CD4-positive, alpha-beta T cell treated with Interleukin-4 for 1 hour (primary cell): ENCODE measurements around the gene IFI27L2.
A peak's percentile ranks its signal among the peaks of the same experiment; 100 is the strongest.

Experiments
- DNase-seq, 2 donors: peaks; one replicate each; pipeline ENCODE4 v3.0.0-alpha.2; 2020 to 2022

Gene IFI27L2

DNA sequence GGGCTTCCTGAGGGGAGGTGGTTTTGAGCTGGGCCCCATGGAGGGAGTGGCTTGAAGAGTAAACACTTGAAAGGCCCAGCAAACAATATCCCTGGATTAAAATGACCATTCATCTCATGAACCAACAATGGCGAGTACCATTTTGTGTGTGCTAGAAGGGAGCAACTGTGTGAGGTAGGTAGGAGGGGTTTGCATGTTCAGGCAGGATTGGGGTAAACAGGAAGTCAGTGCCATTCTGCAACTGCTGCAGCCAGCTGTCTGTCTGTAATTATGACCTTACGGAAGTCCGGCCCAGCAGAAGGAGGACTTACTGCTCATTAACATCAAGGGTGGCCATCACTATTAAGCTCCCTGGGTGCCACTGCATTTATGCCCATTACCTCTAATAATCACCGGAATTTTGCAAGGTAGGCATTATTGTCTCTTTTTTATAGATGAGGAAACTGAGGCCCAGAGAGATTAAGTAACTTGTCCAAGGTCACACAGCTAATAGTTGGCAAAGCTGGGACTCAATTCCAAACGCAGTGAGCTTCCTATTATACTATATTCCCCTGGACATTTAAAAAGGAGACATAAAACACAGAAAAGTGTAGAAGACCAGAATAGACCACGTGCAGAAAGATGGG lies 16.6 kb upstream of the IFI27L2 start:
- DNase-seq: no peak

DNA sequence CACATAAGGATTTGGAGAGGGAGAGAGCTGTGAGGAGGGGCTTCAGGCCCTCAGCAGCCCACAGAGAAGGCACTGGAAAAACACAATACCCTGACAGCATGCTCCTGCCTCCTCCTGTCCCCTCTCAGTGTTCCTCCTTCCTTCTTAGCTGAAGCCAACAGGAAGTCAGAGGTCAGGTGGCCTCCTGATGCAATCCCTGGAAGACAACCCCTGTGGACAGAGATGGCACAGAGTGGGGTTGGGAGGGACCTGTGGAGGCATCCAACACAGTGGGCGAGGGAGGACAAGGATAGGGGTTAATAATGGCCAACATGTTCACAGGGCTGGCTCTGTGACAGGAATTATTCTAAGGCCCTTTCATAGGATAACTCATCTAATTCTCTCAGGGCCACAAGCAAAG lies 15.4 kb upstream of the IFI27L2 start:
- DNase-seq: no peak

DNA sequence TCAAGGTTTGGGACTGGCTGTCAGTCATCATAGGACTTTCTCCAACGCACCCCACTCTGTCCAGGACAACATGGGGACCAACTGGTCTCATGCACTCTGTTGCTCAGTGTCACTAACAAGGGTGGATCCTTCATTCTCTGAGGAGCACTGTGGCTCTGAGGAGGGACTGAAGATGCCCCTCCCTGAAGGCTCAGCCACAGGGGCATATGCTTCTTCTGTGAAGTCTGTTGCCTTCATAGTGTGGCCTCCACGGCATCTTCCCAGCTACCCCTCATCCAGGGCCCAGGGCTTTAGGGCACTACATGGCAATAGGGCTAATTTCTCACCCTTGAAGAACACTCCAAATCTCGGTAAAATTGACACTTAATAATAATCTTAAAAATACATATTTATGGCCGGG lies 14.3 kb upstream of the IFI27L2 start:
- DNase-seq: no peak

DNA sequence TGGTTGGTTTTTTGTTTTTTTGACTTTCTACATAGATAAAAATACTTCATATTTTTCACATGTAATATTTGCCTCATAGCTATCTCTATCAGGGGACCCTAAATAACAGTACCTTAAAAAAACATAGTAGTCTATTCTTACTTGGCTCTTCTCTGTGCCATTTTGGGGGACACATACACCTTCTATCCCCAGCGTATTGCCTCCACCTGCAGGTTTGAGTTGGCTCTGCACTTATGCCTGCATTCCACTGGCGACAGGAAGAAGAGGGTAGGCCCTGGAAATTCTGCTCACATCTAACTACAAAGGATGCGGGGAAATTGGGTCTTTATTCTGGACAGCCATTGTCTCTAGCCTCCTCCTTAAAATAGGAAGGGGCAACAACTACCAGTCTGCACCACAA lies 13.8 kb upstream of the IFI27L2 start:
- DNase-seq: no peak

DNA sequence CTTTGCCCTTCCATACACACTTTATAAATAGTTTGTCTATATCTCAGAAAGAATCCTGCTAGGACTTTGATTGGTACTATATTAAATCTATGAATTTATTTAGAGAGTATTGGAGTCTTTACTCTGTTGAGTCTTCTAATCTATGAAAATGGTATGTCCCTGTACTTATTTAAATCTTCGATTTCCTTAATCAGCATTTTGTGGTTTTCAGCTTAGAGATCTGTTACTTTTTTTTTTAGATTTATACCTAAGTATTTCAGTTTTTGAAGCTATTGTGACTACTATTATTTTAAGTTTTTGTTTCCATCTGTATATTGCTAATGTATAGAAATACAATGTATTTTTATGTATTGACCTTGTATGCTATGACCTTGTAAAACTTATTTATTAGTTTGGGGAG lies 13.4 kb upstream of the IFI27L2 start:
- DNase-seq: no peak

DNA sequence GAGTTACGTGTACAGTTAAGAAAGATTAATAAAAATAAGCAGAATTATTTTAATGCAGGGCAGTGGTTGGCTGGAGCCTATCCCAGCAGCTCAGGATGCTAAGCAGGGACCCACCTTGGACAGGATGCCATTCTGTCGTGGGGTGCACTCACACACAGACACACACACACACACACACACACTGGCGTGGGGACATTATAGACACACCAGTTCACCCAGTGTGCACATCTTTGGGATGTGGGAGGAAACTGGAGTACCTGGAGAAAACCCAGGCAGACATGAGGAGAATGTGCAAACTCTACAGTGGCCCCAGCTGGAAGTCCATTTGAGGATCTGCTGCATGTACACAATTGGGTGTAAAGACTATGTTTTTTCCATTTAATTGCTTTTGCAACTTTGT lies 12.8 kb upstream of the IFI27L2 start:
- DNase-seq: no peak

DNA sequence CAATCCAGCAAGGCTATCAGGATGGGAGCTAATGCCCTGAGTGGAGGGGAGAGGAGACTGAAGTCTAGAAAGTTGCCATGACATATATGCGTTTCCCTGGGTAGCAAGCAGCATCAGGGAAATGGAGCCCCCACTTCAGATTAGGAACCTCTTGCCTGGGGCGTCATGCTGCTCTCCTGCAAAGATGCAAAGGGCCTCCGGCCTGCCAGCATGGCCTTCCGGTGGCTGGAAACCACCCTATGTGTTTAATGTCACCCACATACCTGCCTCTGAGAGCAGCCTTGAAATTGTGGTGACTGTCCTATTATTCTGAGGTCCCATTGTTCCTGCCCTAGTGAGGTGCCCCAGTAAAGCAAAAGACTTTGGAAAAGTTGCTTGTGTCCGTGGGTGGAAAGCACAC lies 10.0 kb upstream of the IFI27L2 start:
- no peak for DNase-seq

DNA sequence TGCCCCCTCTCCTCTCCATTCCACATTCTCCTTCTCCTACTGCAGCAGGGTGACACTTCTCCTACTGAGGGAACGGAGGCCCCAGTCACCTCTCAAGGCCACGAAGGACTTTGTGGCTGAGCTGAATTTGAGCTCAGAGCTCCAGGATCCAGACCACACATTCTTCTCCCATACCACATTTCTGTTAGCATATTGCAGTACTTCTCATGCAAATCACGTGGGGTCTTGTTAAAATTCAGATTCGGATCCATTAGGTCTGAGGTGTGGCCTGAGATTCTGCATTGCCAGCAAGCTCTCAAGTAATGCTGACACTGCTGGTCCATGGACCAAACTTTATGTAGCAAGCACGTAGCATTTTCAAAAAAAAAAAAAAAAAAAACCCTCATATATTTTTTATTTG lies 9.6 kb upstream of the IFI27L2 start:
- no peak for DNase-seq

DNA sequence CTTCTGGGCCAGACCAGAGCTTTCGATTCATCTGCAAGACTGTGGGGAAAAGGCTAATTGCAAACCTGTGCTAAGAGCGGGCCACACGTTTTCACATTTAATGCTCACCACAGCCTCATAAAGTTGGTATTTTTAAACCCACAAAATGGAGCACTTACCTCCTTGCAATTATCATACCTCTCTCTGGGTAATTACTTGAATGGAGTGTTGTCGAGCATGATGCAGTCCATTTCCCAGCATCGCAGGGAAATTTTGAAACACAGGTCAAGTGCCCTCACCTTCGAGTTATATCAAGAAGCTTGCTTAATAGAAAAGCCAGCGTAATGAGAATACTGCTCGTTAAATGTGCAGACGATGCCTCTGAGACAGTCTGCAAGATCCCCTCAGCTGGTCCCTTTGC lies 8.8 kb upstream of the IFI27L2 start:
- DNase-seq: no peak

DNA sequence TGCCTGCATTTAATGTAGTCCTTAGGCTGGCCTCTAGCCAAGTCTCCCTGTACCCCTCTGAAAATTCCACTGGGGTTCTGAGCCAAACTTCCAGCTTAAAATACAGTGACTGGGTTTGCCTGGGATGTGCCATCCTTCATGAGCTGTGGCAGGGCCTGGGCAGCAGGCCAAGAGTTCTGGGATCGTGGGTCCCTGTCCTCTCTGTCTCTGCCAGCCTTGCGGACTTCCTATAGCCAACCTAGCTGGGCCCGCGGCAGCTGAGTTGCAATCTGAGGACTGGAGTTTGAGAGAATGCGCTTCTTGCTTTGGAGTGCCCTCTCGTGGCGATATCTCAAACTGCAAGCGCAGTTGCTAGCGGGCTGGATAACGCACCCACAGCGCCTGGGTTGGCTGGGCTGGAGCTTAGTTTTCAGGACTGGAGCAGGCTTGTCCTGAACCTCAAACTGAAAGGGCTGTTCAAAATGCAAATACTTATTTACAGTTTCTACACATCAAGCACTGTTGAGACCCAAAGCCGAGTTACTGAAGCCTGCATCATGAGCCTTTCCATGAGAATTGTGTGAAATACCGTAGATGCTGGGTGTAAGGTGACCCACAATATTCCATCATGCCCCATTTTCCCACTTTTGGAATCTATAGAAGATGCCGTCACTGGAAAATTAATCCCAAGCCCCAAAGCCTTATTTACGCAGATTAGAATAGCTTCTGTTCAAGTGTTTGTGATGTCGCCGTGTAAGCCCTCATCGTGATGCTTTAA lies 7.3 kb upstream of the IFI27L2 start:
- DNase-seq: peak; percentile 83 to 86

DNA sequence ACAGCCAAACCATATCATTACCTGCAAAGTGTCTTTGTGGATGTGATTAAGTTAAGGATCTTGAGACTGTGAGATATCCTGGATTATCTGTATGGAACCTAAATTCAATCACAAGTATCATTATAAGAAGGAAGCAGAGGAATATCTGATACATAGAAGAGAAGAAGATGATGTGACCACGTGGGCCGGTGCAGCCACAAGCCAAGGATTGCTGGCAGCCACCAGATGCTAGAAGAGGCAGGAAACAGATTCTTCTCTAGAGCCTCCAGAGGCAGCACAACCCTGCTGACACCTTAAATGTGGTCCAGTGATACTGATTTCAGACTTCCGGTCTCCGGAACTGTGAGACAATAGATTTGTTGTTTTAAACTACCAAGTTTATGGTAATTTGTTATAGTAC lies 6.1 kb upstream of the IFI27L2 start:
- no peak for DNase-seq

DNA sequence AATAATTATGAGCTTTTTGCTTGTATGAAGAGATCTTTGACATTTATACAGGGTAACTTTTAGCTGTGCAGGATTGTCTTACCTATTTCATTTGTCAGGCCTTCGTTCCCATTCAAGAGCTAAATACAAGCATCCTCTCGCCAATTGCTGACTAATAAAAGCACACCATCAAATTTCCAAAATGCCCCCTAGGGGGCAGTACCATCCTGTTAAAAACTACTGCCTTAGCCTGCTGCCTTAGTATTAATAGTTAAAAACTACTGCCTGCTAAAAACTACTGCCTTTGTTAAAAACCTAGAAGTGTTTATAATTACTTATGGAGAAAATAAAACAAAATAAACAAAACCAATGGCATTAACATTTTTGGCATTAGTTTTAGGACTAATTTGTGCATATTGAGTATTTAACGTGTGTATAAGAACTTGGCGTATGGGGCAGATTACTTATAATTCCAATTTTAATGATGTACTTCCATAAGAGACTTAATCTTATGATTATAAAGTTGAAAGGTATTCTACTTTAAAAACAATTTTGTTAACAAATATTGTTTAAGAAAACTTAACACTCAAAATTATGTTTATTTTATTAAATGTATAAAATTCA lies 3.0 kb upstream of the IFI27L2 start:
- DNase-seq: peak; percentile 69 to 84

DNA sequence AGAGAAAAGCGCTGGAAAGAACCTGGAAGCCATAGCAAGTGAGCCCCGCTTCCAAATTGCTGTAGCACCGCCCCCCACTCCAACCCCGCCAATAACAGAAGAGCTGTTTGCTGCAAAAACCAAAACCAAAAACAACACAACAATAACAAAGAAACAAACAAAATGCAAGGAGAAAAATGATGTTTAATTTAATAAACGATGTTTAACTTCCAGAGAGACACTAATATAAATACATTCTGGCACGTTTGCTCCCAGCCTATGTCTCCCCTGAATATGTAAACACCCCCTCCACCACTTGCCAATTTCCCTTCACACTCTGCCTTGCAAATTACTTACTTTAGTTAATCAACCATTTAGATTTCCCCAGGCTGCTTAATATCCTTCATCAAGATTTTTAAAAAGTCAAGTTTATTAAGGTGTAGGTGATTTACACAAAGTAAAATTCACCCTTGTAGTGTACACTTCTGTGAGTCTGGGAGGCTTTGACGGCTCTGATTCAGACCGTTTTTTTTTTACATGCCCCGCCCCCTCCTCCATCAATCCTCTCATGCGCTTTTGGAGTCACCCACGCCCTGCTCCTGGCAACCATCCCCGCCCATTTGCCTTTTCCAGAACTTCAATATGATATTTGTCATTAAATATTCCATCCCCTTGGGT lies 482 bp upstream of the IFI27L2 start:
- DNase-seq: peak in 1 of 2 donors; percentile 34

DNA sequence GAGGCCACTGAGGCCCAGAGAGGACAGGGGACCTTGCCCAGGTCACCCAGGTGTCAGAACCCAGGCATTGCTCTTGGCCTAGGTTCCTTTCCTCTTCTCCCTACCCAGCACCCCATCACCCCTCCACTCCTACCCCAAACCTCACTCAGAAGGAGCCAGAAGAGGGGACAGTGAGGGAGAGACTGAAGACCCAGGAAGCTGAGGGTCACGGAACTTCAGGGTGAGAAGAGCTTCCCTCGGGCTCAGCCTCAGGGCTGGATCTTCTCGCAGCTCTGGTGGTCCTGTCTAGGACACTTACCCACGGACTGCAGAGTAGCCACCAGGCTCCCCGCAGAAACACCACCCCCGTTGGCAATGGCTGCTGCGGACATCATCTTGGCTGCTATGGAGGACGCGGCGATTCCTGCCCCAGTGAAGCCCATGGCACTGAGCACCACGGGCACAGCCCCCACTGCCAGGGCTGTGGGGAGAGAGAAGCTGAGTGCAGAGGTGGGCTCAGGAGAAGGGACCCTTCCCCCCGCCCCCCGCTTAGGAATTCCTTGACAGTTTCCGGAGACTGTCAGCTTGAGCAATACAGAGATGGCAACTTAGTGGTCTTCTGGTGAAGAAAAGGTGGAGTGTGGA lies 1.1 kb downstream of the IFI27L2 start:
- DNase-seq: no peak

DNA sequence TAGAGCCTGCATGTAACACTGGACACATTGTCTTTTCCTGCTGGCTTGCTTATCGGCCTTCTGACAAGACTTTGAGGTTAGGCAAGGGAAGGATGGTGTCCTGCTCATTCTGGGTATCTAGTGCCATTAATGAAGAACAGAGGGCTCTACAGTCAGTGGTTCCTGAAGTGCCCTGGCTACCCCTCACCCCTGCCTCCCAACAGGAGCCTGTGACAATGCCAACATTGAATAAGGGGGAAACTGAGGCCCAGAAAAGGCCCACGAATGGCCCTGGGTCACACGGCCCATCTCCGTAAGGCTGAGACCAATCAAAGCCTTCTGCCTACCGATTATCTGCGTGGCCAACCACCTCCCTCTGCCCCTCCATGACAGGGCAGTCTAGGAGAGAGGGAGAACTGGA lies 2.1 kb downstream of the IFI27L2 start:
- no peak for DNase-seq

DNA sequence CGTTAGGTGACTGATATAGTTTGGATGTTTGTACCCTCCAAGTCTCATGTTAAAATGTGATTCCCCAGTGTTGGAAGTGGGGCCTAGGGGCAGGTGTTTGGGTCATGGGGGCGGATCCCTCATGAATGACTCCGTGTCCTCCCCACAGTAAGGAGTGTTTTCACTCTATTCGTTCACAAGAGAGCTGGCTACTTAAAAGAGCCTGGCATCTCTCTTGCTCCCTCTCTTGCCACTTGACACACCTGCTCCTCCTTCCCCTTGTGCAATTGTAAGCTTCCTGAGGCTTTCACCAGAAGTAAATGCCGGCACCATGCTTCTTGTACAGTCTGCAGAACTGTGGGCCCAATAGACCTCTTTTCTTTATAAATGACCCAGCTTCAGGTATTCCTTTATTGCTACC lies 2.6 kb downstream of the IFI27L2 start:
- no peak for DNase-seq

DNA sequence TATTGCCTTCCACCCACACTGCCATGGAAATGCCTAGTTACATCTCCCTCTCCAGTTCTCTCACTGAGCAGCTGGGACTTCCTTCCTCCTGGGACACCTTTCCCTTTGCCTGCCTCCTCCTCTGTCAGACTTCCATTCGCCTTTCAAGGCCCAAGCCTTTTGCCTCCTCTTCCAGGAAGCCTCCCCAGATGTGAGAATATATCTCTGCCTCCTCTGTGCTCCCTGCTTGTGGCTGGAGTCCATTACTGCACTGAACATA lies 3.1 kb downstream of the IFI27L2 start:
- DNase-seq: no peak

DNA sequence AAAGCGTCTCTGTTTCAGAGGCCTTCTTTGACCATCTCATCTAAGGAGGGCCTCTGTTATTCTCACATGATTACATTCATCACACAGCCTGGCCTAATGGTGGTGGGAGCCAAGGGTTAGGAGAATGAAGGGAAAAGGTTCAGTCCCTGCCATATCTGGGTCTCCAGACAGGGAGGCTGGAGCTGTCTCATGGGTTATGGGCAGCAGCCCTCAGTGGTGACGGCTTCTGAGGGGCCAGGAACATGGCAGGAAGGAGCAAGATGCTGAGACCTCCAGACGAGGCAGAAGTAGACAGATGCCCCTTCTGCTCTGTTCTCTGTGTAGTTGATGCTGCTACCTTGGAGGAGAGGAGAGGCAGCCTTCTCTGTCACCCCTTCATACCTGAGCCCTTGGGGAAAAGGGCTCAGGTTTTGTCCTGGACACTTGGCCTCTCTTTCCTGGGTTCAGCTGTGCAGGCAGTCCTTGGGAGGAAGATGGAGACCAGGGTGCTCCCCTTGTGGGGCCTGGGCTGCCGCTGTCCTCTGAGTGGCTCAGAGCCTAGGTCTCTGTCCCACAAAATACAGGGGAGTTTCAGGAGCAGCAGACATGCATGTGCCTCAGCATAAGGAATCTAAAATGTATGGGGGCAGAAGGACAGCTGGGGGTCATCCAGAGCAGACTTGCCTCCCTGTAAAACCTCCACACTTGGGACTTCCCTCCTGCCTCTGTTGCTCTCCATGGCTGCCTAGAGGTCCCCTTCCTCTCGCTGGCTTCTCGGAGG lies 3.6 kb downstream of the IFI27L2 start:
- DNase-seq: no peak

DNA sequence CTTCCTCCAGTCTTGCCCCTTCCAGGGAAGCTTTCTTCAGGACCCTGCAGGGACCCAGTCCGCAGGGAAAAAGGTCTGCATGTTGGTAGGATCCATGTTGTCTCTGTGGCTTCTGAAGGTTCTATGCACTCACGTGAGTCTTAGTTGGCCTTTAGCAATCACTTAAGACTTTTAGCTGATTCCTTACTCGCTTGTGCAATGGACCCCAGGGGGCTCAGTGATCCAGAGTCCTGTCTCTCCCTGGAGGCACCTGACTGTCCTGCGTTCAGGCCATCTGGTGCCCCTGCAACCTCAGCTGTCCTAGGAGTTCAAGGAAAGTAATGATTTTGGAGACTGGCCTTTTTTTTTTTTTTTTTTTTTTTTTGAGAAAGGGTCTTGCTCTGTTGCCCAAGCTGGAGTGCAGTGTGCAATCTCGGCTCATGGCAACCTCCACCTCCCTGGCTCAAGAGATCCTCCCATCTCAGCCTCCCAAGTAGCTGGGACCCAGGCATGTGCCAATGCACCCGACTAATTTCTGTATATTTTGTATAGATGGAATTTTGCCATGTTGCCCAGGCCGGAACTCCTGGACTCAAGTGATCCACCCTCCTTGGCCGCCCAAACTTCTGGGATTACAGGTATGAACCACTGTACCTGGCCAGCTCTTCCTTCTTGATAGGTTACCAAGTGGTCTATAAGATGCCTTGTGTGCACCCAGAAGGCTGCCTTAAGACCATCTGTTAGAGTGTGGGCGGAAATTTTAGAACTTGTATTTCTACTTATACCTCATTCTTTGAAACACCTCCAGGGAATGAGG lies 4.6 kb downstream of the IFI27L2 start:
- no peak for DNase-seq

DNA sequence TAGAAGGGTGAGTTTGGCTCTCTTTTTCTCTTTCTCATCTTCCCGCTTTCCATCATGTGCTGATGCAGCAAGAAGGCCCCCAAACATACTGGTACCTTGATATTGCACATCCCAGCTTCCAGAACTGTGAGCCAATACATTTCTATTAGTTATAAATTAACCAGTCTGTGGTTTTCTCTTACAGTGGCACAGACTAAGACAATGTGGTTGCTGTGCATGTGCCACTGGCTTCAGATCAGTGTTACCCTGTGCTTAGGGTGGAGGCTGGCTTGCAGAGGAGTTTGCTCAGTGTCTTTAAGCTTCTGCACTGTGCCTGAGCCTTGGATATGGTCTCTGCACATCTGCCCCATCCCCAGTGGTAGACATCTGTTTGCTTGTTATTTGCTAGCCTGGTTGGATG lies 5.5 kb downstream of the IFI27L2 start:
- DNase-seq: no peak

DNA sequence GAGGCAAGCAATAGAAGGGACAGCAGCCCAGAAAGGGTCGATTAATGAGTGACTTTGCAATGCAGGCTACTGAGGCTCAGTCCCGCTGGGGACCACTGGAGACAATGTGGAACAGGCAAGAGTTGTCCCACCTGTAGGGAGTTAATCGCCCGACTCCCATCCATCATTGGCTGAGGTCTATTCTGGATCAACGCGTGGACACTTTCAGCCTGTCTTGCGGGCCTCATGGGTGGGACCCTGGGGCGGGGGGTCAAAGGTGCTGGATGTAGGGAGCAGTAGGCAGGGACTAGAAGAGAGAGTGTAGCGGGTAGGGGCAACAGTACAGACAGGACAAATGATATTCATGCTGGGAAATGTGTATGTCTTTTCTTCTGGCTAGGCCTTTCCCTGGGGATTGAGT lies 6.1 kb downstream of the IFI27L2 start:
- DNase-seq: no peak

DNA sequence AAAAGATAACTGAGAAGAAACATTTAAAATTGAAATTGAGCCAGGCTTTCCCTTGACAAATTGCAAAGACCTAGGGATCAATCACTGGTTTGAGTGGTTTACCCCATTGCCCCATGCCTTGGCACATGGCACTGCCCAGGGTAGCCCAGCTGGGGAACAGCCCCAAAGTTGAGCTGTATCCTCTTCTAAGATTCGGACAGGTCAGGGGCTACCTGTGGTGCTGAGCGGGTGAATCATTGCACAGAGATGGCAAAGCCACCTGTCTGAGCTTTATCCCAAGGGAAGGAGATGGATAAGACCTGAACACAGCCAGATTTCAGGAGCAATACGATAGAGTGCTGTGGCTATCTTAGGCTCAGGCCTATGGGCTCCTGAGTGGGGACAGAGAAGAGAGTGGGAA lies 7.0 kb downstream of the IFI27L2 start:
- no peak for DNase-seq
